HFF-Myc (cell line): ENCODE results near the gene CSMD2.

Source experiments
- DNase-seq: peaks from one replicate; pipeline ENCODE4 v3.0.0-alpha.2; 2011; ENCODE audit warnings: low read depth; ENCODE audit errors: extremely low read depth
- H3K4me3 ChIP-seq: replicated peaks from 2 replicates; pipeline ENCODE4 v1.5.1; 2011; ENCODE audit warnings: low read depth, mild to moderate bottlenecking, control low read depth, low read length
- TF ChIP-seq, protein P1 (sequence below): IDR thresholded peaks from 2 replicates; pipeline ENCODE4 v1.5.1; 2012; ENCODE audit warnings: mild to moderate bottlenecking, low read depth, low read length, control low read depth; ENCODE audit errors: missing control alignments

Gene CSMD2

GRCh38 chr1:33996281-33996680 is 168.7 kb downstream of the CSMD2 start:
- TF ChIP-seq, protein P1, sequence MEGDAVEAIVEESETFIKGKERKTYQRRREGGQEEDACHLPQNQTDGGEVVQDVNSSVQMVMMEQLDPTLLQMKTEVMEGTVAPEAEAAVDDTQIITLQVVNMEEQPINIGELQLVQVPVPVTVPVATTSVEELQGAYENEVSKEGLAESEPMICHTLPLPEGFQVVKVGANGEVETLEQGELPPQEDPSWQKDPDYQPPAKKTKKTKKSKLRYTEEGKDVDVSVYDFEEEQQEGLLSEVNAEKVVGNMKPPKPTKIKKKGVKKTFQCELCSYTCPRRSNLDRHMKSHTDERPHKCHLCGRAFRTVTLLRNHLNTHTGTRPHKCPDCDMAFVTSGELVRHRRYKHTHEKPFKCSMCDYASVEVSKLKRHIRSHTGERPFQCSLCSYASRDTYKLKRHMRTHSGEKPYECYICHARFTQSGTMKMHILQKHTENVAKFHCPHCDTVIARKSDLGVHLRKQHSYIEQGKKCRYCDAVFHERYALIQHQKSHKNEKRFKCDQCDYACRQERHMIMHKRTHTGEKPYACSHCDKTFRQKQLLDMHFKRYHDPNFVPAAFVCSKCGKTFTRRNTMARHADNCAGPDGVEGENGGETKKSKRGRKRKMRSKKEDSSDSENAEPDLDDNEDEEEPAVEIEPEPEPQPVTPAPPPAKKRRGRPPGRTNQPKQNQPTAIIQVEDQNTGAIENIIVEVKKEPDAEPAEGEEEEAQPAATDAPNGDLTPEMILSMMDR: no peak
- H3K4me3 ChIP-seq: no peak overlapping the region
- no peak for DNase-seq

GRCh38 chr1:33993301-33993700 is 171.7 kb downstream of the CSMD2 start:
- no peak overlapping the region for H3K4me3 ChIP-seq
- DNase-seq: no peak
- TF ChIP-seq, protein P1: no peak

DNA sequence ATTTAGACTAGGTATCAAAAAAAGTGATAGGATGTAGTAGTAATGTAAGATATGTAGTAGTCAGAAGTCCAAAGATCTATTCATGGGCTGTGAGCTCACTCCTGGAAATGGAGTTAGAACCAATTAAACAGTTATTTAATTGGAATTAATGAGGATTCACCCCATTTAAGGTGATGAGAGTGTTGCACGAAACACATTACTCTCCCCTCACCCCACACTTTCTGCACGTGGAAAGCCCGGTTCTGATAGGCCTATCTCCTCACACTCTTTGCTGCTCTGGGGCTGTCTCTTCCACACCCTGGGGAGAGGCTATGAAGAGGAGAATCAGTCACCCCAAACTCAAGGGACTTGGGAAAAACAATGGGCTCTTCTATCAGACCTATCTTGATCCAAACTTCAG is 174.7 kb downstream of the CSMD2 start:
- TF ChIP-seq, protein P1: no peak
- no peak for DNase-seq

DNA sequence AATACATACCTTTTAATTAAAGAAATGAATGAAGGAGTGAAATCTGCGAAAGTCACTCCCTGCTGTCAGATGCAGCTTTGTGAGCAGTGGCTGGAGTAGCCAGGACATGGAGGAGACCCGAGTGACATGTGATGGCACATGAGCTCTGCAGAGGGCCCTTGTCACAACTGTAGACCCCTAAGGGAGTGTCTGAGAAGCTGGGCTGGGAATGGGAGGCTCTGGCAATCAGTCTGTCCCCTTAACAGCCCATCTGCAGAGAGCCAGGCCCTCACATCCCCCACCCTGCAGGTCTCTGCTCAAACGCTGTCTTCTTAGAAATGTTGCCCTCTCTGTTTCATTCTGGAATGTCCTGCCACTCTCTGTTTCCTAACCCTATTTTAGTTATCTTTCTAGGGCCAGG is 176.9 kb downstream of the CSMD2 start:
- TF ChIP-seq, protein P1: no peak
- no peak for DNase-seq
- no peak overlapping the region for H3K4me3 ChIP-seq

More for the DNA sequence above, 174.7 kb downstream of the CSMD2 start:
- H3K4me3 ChIP-seq: no peak overlapping the region

DNA sequence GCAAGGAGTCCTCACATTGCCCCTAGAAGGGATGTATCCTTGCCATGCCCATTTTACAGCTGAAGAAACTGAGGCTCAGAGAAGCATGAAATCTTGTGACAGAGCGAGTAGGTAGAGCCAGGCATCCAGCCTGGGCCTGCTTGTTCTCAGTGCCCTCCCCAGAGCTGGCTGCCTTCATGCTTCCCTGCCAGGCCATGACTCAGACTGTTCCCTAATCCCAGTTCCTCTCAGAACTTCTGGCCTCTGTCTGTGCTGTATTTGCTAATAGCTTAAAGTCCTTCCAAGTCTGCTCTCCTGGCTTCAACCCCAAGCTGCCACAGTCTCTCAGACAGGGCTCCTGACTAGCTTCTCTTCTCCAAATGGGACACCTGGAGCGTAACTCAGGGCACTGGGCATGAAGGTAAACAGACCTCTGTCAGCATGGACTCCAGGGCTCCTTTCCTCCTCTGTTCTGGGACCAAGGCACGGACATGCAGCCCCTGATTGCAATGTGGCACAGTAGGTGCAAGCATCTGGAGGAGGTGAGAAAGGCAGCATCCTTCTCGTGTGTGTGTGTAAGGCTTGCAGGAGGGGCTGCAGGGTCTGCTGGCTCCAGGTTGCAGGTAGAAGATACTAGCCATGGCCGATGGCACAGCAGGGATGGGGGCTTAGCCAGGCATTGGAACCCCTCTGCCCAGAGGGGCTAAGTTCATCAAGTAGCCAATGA is 178.5 kb downstream of the CSMD2 start:
- H3K4me3 ChIP-seq: no peak overlapping the region
- no peak for DNase-seq
- TF ChIP-seq, protein P1: no peak

GRCh38 chr1:33985656-33986055 is 179.4 kb downstream of the CSMD2 start:
- DNase-seq: no peak
- TF ChIP-seq, protein P1: no peak
- no peak overlapping the region for H3K4me3 ChIP-seq
